ENCODE measurements around the gene ADCK2. TPM values are rescaled to one million over a fixed set of nuclear protein-coding genes. Genes with fewer than 3 reads are reported as not detected.
A peak's percentile ranks its signal among the peaks of the same experiment; 100 is the strongest.
"Not testable (repeated sequence)": the region's sequence is repeated elsewhere in the genome, so short reads cannot be mapped to it uniquely, and the experiment has no call there.

Gene ADCK2
- polyA plus RNA-seq, 3 donors, result 24.7 to 25.5 (median 25.1) TPM

DNA sequence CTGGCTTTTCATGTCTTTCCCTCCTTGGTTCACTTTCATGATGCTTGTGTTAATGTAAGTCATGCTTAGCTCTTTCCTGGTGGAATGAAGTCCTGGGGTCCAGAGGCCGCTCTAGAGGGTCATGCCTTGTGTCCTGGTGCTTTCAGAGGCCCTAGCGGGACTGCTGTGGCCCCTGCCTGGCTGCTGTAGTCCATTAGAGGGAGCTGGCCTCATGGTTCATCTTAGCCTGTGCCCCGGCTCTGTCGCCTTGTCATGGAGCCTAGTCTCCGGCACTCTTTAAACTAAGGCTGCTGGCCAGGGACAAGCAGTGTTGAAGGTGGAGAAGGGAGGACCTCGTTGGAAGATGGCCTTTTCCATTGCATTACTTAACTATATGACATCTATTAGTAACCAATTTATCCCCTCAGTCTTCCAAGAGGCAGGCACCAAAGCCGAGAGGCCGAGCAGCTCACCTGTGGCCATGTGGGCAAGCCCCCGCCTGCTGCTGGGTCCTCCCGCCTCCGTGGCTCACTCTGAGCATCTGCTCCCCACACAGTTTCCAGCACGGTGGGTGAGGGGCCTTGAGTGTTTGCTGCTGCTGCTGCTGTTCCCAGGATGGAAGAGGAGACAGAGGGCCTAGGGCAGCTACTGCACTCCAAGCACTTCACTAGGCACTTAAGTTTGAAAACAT, 18.8 kb downstream of the ADCK2 start:
- DNase-seq (ENCODE audit: low read depth in 3 of 3, low spot score in 2 of 3), result no peak

DNA sequence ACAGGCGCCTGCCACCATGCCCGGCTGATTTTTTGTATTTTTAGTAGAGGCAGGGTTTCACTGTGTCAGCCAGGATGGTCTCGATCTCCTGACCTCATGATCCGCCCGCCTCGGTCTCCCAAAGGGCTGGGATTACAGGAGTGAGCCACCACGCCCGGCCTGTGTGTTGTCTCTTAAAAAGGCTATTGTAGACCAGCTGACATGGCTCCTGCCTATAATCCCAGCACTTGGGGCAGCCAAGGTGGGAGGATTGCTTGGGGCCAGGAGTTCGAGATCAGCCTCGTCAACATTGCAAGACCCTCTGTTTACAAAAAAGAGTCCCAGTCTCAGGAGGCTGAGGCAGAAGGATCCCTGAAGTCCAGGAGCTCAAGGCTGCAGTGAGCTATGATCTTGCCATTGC, 21.1 kb downstream of the ADCK2 start:
- DNase-seq (ENCODE audit: low read depth in 3 of 3, low spot score in 2 of 3), result not testable (repeated sequence)

DNA sequence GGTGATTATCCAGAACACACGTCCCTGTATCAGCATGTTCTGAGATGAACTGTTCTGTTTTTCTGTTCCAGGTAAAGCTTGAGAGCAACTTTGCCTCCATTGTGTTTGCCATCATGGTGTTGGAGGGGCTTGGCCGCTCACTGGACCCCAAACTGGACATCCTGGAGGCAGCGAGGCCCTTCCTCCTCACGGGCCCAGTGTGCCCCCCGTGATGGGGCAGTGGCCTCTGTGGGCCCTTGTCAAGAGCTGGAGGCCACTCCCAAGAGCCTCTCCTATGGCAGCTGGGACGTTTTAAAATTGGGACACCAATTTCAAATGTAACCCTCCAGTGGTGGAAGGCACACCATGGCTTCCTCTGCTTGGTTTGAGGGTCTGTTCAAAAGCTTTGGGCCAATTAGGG, 21.8 kb downstream of the ADCK2 start:
- DNase-seq (ENCODE audit: low read depth in 3 of 3, low spot score in 2 of 3), result no peak

DNA sequence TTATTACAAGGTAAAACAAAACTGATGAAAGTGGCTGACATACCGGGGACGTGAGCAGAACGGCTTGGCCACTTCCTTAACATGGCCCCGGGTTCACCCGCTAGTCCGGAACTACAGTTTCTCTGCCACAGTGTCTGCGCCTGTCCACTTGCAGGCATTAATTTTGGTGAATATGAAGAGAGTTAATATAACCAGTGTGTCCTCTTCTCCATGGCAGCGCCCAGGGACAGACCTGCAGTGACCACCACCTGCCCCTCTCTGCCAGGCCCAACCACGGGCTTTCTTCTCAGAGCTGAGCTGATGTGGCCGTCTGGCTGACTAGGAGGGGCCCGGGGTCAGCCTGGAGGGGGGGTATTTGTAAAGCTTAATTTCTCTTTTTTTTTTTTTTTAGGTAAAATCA, 22.6 kb downstream of the ADCK2 start:
- DNase-seq (ENCODE audit: low read depth in 3 of 3, low spot score in 2 of 3), result no peak

DNA sequence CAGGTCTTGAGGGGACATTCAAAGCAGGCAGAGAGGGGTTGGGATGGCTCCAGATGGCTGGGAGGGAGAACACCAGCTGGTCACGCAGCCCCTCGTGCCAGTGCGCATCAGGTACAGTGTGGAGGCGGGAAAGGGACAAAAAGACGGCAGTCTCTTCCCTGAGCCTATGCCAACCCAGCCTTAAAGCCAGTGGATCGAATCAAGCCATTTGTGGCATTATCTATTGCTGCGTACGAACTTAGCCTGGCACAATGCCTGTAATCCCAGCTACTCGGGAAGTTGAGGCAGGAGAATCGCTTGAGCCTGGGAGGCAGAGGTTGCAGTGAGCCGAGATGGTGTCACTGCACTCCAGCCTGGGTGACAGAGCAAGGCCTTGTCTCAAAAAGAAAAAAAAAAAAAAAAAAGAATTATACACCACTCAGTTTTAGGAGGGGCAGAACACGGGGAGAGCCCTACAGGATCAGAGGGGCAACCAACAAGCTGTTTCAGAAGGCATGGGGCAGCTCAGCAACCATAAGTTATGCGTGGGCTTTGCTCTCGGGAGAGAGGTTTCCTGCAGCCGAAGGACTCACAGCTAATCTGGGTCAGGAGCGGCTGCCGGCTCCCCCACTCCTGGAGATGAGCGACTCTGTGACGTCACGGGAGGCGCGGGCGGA, 23.4 kb downstream of the ADCK2 start:
- DNase-seq (ENCODE audit: low read depth in 3 of 3, low spot score in 2 of 3), result peak in 1 of 3 donors; percentile 93

DNA sequence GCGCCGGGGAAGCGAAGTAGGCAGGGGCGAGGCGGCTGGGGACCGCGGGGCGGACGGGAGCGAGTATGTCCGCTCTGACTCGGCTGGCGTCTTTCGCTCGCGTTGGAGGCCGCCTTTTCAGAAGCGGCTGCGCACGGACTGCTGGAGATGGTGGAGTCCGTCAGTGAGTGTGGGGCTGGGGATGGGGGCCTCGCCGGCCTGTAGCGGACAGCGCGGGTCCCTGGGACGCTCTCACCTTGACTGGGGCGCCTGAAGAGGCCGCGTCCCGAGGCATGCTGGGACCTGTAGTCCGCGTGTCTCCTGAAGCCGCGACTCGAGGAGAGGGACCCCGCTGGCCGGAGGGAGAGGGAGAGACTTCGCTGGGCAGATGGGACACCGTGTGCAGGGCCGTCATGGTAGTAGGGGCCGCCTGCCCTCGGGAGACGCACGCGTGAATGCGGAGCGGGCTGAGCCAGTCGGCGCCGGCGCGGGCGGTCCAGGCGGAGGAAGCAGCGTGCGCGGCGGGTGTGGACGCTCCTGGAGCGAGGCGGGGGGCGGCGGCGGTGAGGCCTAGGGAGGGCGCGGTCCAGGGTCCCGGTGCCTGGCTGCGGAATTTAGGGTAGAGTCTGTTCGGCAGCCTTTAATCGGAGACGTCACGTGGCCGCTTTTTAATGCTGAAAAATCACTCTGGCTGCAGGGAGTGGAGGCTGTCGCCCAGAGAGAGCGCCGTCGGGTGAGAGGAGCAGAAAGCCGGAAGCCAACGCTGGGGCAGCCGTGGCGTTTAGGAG, 24.1 kb downstream of the ADCK2 start, which contains the start of gene NDUFB2:
TSS of gene NDUFB2 (plus strand) at position 29 of the 767 bp plus-strand sequence. CDS start at position 66, 37 bp downstream.
- DNase-seq (ENCODE audit: low read depth in 3 of 3, low spot score in 2 of 3), result peak; percentile 82 to 87 (median 83)

DNA sequence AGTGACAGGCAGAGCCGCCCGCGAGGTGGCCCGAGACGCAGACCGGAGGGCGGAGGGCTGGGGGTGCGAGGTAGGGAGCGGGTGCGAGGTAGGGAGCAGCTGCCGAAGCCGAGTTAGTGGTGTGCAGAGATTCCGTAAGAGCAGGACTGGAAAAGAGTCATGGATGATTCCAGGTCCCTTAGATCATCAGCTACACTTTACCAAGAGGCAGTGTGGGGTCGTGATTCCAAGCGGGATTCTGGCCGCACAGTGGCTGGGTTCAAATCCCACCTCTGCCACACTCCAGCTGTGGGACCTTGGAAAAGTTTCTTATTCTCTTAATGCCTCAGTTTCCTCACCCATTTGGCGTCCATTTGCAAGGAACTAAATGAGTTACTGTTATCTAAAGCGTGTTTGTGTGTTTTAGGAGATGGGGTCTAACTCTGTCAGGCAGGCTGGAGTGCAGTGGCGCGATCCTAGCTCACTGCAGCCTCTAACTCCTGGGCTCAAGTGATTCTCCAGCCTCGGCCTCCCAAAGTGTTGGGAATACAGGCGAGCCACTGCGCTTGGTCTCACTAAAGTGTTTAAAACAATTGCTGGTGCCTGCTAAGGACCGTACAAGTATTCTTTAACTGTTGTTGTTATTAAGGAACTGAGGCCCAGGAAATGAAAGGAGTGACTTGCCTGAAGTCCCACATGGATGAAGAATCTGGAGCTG, 24.9 kb downstream of the ADCK2 start:
- DNase-seq (ENCODE audit: low read depth in 3 of 3, low spot score in 2 of 3), result no peak

DNA sequence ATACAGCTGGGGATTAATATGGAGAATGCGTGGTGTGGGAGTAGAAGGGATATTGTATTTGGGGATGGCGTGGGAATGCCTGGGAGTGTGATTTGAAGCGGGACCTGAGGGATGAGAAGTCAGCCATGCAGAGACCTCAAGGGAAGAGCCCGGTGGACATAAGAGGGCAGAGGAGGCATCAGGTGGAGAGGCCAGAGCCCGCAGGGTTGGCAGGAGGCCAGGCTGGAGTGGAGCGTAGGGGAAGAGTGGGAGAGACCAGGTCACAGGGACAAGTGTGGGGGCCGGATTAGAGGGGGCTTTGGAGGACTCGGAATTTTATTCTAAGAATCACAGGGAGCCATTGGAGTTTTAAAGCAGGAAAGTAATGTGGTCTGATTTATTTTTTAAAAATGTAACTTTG, 25.7 kb downstream of the ADCK2 start:
- DNase-seq (ENCODE audit: low read depth in 3 of 3, low spot score in 2 of 3), result no peak

DNA sequence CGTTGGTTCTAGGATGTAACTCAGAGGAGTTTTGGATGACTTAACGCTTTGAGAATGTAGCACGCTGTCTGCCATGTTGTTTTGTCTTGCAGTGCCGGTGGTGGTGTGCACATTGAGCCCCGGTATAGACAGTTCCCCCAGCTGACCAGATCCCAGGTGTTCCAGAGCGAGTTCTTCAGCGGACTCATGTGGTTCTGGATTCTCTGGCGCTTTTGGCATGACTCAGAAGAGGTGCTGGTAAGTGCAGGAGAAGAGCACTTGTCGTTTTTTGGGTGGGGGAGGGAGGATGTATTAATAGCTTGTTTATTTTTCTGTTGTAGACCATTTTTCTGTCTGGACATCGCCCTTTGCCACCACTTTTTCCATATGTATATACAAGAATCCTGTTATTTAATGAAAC, 30.0 kb downstream of the ADCK2 start:
- DNase-seq (ENCODE audit: low read depth in 3 of 3, low spot score in 2 of 3), result no peak

DNA sequence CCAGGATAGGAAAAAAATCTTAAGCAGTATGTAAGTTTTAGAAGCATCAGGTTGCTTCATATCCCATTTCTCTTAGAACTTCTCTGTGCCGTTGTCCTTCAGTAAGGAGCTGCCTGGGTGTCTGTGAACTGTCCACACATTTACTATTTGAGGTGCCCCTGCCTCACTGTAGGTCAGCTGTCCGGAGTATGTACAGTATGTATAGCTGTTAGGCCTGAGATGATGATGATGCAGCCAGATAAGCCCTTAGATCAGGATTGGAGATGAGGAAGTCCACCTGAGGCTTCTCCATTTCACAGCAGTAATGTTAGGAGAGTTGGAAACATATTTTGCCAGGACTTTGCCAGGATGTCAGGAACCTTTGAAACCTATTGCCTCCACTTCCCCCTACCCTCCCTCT, 31.5 kb downstream of the ADCK2 start:
- DNase-seq (ENCODE audit: low read depth in 3 of 3, low spot score in 2 of 3), result no peak

DNA sequence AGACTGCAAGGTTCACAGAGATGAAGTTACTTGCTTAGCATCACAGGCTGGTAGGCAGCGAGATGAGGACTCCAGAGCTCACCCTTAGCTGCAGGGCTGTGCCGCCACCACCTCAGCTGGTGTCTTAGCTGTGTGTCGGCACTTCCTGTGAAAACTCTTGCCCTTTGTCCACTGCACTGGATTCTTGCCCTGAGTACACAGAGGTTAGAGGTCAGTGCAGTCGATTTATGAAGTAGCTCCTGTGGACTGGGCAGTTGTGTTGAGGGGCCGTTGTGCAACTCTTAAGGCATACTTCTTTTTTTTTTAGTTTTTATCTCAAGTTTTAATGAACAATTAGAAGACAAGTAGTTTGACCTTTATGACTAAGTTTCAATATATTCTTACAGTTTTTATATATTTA, 34.4 kb downstream of the ADCK2 start:
- no peak for DNase-seq (ENCODE audit: low read depth in 3 of 3, low spot score in 2 of 3)

DNA sequence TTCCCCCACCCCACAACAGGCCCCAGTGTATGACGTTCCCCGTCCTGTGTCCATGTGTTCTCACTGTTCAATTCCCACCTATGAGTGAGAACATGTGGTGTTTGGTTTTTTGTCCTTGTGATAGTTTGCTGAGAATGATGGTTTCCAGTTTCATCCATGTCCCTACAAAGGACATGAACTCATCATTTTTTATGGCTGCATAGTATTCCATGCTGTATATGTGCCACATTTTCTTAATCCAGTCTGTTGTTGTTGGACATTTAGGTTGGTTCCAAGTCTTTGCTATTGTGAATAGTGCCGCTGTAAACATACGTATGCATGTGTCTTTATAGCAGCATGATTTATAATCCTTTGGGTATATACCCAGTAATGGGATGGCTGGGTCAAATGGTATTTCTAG, 36.0 kb downstream of the ADCK2 start:
- not testable (repeated sequence) for DNase-seq (ENCODE audit: low read depth in 3 of 3, low spot score in 2 of 3)

DNA sequence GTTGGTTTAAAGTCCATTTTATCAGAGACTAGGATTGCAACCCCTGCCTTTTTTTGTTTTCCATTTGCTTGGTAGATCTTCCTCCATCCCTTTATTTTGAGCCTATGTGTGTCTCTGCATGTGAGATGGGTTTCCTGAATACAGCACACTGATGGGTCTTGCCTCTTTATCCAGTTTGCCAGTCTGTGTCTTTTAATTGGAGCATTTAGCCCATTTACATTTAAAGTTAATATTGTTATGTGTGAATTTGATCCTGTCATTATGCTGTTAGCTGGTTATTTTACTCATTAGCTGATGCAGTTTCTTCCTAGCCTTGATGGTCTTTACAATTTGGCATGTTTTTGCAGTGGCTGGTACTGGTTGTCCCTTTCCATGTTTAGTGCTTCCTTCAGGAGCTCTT, 39.6 kb downstream of the ADCK2 start:
- DNase-seq (ENCODE audit: low read depth in 3 of 3, low spot score in 2 of 3), result not testable (repeated sequence)

DNA sequence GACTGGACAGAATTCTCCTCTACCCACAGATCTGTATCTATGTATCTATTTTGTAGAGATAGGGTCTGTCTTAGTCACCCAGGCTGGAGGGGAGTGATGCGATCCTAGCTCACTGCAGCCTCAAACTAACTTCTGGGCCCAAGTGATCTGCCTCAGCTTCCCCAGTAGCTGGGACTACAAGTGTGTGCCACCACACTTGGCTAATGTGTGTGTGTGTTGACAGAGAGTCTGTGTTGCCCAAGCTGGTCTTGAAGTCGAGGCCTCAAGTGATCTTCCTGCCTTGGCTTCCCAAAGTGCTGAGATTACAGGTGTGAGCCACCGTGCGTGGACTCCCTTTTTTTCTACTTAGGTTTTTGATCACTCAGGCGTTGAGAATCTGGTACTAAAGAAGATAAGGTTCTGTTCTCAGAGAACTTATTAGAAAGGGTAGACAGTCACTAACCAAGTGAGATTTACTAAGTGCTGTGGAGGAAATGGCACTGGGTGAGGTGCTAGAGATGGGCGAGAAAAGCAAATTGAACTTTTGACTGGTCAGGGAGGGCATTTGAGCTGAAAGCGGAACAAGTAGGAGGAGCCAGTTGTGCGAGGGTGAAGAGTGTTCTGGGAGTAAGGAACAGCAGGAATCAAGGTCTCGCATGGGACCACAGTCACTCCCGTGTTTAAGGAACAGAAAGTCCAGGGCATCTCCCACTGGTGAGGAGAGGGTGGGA, 41.7 kb downstream of the ADCK2 start:
- no peak for DNase-seq (ENCODE audit: low read depth in 3 of 3, low spot score in 2 of 3)

DNA sequence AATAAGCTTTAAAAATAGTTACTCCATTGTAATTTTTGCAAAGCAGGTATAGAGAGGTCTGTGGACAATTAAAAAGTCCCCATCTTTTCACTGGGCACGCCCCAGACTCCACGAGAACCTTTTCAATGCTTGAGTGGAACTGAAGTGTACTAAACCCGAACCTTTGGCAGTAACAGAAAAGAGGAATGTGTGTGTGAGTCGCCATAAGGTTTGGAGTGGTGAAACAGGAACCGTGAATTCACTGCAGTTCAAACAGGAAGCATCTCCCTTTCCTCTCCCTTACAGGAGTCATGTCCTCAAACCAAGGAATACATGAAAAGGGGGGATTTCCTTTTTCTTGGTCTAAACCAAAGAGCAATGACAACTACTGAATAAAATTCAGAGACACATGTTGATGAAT, 47.0 kb downstream of the ADCK2 start:
- DNase-seq (ENCODE audit: low read depth in 3 of 3, low spot score in 2 of 3), result no peak

DNA sequence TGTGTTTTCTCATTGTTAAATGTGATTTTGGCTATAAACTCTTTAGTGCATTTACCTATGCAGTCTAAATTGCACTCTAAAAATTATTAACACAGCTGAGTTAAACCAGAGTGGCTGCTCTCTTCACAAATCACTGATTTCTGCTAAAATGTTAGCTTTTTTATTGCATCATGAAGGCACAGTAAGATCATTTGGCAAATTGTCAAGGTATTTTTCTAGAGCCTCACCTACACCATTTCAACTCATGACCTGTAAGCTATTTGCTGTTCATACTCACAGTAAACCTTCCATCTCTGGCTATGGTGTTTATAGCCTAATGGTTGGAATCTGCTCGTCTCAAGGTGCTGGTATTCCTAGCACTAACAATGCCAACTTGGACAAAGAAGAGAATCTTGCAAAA, 49.5 kb downstream of the ADCK2 start:
- no peak for DNase-seq (ENCODE audit: low read depth in 3 of 3, low spot score in 2 of 3)

DNA sequence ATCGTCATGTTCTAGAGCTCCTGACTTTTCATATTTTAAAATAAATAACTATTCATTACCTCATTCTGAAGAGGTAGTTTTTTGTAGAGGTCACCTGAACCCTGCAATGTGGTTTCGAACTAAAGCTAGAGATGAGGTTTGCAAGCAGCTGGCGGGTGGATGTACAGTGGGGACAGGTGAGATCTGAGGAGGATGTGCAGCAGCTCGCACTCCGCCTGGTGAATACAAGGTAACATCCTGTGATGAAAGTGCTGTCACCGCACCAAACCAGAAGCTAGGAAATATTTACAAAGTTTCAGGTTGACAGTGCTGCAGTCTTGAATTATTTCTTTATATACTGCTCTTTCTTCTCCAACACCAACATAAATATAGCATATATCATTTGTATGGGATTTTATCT, 50.3 kb downstream of the ADCK2 start:
- no peak for DNase-seq (ENCODE audit: low read depth in 3 of 3, low spot score in 2 of 3)

DNA sequence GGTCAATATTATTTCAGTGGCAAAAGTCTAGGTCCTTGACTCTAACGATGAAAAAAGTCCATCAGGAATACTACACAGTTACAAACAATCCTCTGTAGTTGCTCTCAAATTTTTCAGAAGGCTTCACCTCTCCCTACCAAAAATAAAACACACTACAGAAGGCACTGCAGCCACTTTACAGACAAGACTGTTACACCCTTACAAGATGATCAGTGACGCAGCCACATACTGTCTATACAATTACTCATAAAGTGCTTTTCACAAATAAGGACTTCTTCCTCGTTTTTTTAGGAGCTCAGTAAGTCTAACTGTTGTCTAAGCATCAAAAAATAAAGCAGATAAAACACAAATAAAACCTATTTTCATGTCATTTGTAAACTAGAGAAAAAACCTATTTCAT, 50.8 kb downstream of the ADCK2 start:
- no peak for DNase-seq (ENCODE audit: low read depth in 3 of 3, low spot score in 2 of 3)

DNA sequence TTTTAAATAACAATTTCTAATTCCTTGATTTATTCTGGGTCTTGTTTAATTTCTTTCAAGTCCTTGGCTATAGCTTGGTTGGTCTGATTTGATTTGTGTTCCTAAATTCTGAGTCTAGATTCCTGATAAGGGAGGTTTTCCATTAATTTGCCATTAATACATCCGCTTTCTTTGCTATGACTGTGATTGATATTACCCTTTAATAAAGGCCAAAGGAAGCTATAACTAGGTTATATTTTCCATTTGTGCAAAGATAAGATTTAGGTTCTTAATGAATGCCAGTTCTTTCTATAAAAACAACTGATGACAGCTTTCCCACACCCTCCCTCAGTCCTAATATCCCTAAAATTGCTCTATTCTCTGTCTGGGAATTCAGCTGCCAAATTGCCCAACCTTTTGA, 52.0 kb downstream of the ADCK2 start:
- DNase-seq (ENCODE audit: low read depth in 3 of 3, low spot score in 2 of 3), result no peak

DNA sequence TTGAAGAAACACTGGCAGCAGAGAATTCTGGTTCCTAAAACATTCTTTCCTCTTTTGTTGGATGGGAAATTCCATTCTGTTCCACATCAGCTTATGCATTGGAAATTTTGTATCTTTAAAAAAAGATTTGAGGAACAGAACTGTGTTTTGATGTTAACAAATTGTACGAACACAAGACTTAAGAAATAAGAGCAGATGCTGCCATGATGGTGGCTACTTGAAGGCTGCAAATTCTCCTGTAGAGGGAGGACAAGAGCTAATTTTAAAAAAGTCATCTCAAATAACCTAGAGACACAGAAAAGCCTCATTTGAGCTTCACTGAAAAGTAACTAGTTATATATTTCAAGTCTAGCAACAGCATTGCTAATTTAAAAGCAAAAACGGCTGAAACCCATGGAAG, 53.5 kb downstream of the ADCK2 start:
- no peak for DNase-seq (ENCODE audit: low read depth in 3 of 3, low spot score in 2 of 3)

DNA sequence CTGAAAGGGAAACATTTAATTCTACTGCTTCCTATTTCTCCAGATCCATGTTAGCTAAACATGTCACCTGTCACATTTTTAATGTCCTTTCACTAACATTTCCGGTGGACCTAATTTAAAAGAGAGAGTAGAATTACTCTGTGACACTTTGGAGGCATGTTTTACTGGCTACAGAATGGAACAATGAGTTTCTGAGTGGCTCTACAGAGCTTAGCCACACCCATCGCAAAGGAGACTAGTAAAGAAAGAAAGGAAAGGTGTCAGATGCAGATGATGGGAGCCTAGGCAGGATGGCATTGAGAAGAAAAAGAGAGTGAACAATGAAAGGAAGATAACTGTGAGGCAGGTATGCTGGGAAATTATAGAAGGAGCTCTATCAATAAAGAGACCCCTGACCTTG, 59.7 kb downstream of the ADCK2 start:
- no peak for DNase-seq (ENCODE audit: low read depth in 3 of 3, low spot score in 2 of 3)

Data from right renal cortex interstitium (tissue), 3 donors.